ENCODE measurements around the gene ZGPAT. TPM values are rescaled to one million over a fixed set of nuclear protein-coding genes. Genes with fewer than 3 reads are reported as not detected.

The ZGPAT gene
- total RNA-seq, 6 experiments from 2014 or later, result 18.3 to 22.9 (median 19.6) TPM

DNA sequence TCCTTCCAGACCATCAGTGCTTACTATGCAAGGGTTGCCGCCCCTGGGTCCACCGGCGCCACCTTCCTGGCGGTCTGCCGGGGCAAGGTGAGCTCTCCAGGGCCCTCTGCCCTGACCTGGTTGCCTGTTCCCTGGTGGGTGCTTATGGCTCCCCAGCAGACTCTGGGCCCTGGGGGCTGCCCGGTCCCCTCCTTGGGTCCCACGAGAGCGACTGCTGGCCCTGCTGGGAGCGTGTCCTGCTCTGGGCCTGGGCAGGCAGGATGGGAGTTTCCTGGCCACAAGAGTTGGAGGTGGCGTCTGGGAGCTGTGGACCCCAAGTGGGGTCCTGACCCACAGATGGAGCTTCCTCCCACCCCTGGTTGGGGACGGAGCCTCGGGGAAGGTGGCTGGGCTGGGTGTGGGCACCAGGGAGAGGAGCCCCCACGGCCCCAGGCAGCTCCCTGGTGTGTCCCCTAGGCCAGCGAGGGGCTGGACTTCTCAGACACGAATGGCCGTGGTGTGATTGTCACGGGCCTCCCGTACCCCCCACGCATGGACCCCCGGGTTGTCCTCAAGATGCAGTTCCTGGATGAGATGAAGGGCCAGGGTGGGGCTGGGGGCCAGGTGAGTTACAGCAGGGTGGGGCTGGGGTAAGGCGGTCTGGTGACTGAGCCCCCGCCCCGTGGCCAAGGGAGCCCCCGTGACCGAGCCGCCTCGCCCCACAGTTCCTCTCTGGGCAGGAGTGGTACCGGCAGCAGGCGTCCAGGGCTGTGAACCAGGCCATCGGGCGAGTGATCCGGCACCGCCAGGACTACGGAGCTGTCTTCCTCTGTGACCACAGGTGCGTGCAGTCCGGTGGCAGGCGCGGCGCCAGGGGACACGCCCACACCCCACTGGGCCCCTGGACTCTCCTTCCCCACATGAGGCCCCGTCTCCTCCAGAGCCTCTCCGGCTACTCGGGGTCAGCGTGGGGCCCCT is 18.5 kb upstream of the ZGPAT start:
- Mint-ChIP-seq H3K9me3 (no peaks in the 10 kb centered on the region), H3K4me1 (ENCODE audit: low read depth) (peaks cover 10% of the 10 kb centered on the region; the same call in 1 of the 2 replicates), H3K36me3 (ENCODE audit: low read depth) (peaks cover 4% of the 10 kb centered on the region; the same call in 1 of the 2 replicates), H3K27me3 (ENCODE audit: insufficient read depth) (peaks cover 24% of the 10 kb centered on the region), H3K27ac (peak overlapping the region; percentile 40; the same call in 1 of the 2 replicates), H3K4me3 (no peak overlapping the region)
- no peak for DNase-seq
- TF ChIP-seq, protein P1, sequence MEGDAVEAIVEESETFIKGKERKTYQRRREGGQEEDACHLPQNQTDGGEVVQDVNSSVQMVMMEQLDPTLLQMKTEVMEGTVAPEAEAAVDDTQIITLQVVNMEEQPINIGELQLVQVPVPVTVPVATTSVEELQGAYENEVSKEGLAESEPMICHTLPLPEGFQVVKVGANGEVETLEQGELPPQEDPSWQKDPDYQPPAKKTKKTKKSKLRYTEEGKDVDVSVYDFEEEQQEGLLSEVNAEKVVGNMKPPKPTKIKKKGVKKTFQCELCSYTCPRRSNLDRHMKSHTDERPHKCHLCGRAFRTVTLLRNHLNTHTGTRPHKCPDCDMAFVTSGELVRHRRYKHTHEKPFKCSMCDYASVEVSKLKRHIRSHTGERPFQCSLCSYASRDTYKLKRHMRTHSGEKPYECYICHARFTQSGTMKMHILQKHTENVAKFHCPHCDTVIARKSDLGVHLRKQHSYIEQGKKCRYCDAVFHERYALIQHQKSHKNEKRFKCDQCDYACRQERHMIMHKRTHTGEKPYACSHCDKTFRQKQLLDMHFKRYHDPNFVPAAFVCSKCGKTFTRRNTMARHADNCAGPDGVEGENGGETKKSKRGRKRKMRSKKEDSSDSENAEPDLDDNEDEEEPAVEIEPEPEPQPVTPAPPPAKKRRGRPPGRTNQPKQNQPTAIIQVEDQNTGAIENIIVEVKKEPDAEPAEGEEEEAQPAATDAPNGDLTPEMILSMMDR (IDR thresholded peaks at IDR 0.05), result no peak

DNA sequence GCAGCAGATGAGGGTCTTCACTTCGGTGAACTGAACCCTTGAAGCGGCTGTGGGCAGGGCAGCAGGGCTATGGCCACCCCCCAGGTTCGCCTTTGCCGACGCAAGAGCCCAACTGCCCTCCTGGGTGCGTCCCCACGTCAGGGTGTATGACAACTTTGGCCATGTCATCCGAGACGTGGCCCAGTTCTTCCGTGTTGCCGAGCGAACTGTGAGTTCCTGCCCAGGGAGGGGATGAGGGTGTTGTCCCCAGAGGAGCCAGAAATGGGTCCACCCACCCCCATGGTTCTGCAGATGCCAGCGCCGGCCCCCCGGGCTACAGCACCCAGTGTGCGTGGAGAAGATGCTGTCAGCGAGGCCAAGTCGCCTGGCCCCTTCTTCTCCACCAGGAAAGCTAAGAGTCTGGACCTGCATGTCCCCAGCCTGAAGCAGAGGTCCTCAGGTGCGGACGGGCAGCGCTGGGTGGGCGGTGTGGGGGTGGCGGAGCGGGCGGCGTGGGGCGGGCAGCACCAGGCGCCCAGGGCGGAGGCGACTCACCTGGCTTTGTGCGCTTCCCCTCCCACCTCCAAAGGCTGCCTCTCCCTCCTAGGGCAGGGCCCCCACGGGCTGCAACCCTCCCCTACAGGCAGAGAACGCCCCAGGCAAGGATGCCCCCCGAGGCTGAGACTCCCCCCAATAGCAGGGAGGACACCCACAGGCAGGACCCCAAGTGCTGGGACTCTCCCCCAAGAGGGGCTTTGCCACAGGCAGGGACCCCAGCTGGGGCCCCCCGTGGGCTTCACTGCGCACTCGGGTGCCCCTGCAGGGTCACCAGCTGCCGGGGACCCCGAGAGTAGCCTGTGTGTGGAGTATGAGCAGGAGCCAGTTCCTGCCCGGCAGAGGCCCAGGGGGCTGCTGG is 17.6 kb upstream of the ZGPAT start:
- H3K4me3 Mint-ChIP-seq, result no peak overlapping the region
- no peaks in the 10 kb centered on the region for H3K9me3 Mint-ChIP-seq
- TF ChIP-seq, protein P1 (IDR thresholded peaks at IDR 0.05), result no peak
- H3K36me3 Mint-ChIP-seq (ENCODE audit: low read depth), result no peaks in the 10 kb centered on the region; the same call in 1 of the 2 replicates
- H3K27me3 Mint-ChIP-seq (ENCODE audit: insufficient read depth), result peaks cover 28% of the 10 kb centered on the region
- peak overlapping the region; percentile 40; the same call in 1 of the 2 replicates for H3K27ac Mint-ChIP-seq
- DNase-seq, result no peak
- peaks cover 10% of the 10 kb centered on the region; the same call in 1 of the 2 replicates for H3K4me1 Mint-ChIP-seq (ENCODE audit: low read depth)

DNA sequence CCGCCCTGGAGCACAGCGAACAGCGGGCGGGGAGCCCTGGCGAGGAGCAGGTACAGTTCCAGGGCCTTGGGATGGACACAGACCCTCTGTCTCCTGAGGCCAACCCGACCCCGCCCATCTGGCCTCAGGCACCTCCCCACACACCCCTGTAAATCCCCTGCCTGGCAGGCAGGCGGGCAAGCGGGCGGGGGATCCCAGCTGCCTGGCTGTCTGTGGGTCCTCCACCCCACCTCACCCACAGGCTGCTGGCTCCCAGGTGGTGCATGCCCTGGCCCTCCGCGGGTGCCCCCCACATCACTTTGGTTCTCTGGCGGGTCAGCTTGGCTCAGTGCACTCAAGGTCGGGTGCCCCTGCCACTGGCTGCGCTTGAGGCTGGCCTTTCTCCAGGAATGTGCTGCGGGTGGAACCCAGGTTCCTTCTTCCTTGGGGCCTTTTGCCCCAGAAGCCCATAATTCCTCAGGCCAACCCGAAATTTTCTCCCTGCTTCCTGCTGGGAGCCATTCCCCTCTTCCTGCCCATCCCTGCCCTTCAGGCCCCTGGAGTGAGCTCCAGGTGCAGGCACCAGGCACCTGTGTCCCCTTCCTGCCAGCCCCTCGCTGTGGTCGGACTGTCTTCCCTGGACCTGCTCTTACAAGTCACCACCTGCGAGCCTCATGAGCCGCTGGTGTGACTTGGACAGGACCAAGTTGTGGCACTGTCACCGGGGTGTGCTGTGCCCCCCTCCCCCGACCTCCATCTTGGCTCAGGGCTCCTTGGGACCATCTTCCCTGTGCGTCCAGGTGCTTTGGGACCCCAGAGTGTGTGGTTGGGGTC is 16.7 kb upstream of the ZGPAT start:
- H3K4me1 Mint-ChIP-seq (ENCODE audit: low read depth), result peaks cover 9% of the 10 kb centered on the region; the same call in 1 of the 2 replicates
- no peaks in the 10 kb centered on the region; the same call in 1 of the 2 replicates for H3K36me3 Mint-ChIP-seq (ENCODE audit: low read depth)
- H3K27ac Mint-ChIP-seq, result peak overlapping the region; percentile 61
- TF ChIP-seq, protein P1 (IDR thresholded peaks at IDR 0.05), result no peak
- no peak for DNase-seq
- no peaks in the 10 kb centered on the region for H3K9me3 Mint-ChIP-seq
- H3K27me3 Mint-ChIP-seq (ENCODE audit: insufficient read depth), result peaks cover 32% of the 10 kb centered on the region
- H3K4me3 Mint-ChIP-seq, result no peak overlapping the region; the same call in 1 of the 2 replicates

GRCh38 chr20:63691711-63692435 is 16.0 kb upstream of the ZGPAT start:
- Mint-ChIP-seq H3K36me3 (ENCODE audit: low read depth) (no peaks in the 10 kb centered on the region; the same call in 1 of the 2 replicates), H3K27ac (peak overlapping the region; percentile 61; the same call in 1 of the 2 replicates), H3K27me3 (ENCODE audit: insufficient read depth) (peaks cover 36% of the 10 kb centered on the region), H3K9me3 (no peaks in the 10 kb centered on the region), H3K4me3 (no peak overlapping the region; the same call in 1 of the 2 replicates), H3K4me1 (ENCODE audit: low read depth) (peaks cover 2% of the 10 kb centered on the region; the same call in 1 of the 2 replicates)
- DNase-seq, result no peak
- TF ChIP-seq, protein P1 (IDR thresholded peaks at IDR 0.05), result no peak

All from HFFc6 (cell line).